ENCODE results near the gene C16orf92.

C16orf92 gene

GRCh38 chr16:29988346-29989075 lies 34.5 kb upstream of the C16orf92 start:
- DNase-seq (ENCODE audit: low read depth), result no peak
- no peak overlapping the region for H3K4me3 ChIP-seq (ENCODE audit: control insufficient read depth, low read depth, low read length)
- TF ChIP-seq CTCF (conservative IDR thresholded peaks at IDR 0.05; ENCODE audit: control insufficient read depth, insufficient read depth, low read depth, low read length), result no peak

- no peak overlapping the region for H3K4me3 ChIP-seq (ENCODE audit: control insufficient read depth, low read depth, low read length)
- TF ChIP-seq CTCF (conservative IDR thresholded peaks at IDR 0.05; ENCODE audit: control insufficient read depth, insufficient read depth, low read depth, low read length), result no peak
- no peak for DNase-seq (ENCODE audit: low read depth)
These were observed 33.7 kb upstream of the C16orf92 start for GRCh38 chr16:29989111-29989858.

GRCh38 chr16:29990034-29990433 lies 33.0 kb upstream of the C16orf92 start:
- DNase-seq (ENCODE audit: low read depth), result no peak
- H3K4me3 ChIP-seq (ENCODE audit: control insufficient read depth, low read depth, low read length), result no peak overlapping the region
- TF ChIP-seq CTCF (conservative IDR thresholded peaks at IDR 0.05; ENCODE audit: control insufficient read depth, insufficient read depth, low read depth, low read length), result no peak

GRCh38 chr16:29990883-29991570 lies 32.0 kb upstream of the C16orf92 start:
- no peak overlapping the region for H3K4me3 ChIP-seq (ENCODE audit: control insufficient read depth, low read depth, low read length)
- no peak for DNase-seq (ENCODE audit: low read depth)
- no peak for TF ChIP-seq CTCF (conservative IDR thresholded peaks at IDR 0.05; ENCODE audit: control insufficient read depth, insufficient read depth, low read depth, low read length)

GRCh38 chr16:29991571-29991904 lies 31.5 kb upstream of the C16orf92 start:
- no peak overlapping the region for H3K4me3 ChIP-seq (ENCODE audit: control insufficient read depth, low read depth, low read length)
- DNase-seq (ENCODE audit: low read depth), result no peak
- no peak for TF ChIP-seq CTCF (conservative IDR thresholded peaks at IDR 0.05; ENCODE audit: control insufficient read depth, insufficient read depth, low read depth, low read length)

- DNase-seq (ENCODE audit: low read depth), result peak; percentile 38
- no peak overlapping the region for H3K4me3 ChIP-seq (ENCODE audit: control insufficient read depth, low read depth, low read length)
- TF ChIP-seq CTCF (conservative IDR thresholded peaks at IDR 0.05; ENCODE audit: control insufficient read depth, insufficient read depth, low read depth, low read length), result no peak
These were observed 30.5 kb upstream of the C16orf92 start for GRCh38 chr16:29992344-29992967.

Data from fibroblast of mammary gland (primary cell).